Thyroid gland (tissue), 4 donors: ENCODE measurements around the gene LIN54.

ENCODE experiments used
- CTCF ChIP-seq, 6 experiments: fragments of 200-600 bp in 3 of 6; fragments of 450-650 bp in 3 of 6; sonication (generic) in 3 of 6; IDR thresholded peaks; one replicate each; pipeline ENCODE4 v1.5.1; 2016 to 2019; ENCODE audit warnings: antibody characterized with exemption in 6 of 6, mild to moderate bottlenecking in 2 of 6, inconsistent platforms in 1 of 6, moderate library complexity in 1 of 6
- POLR2A ChIP-seq, 2 donors: fragments of 450-650 bp; IDR thresholded peaks; one replicate each; pipeline ENCODE4 v1.6.1; 2017; ENCODE audit warnings: antibody characterized with exemption in 2 of 2, mild to moderate bottlenecking in 2 of 2, moderate library complexity in 1 of 2

GRCh38 chr4:82893942-82894341 lies 116.7 kb downstream of the LIN54 start:
- TF ChIP-seq CTCF (IDR thresholded peaks at IDR 0.05) (no peak), POLR2A (IDR thresholded peaks at IDR 0.05) (no peak)
